Neural progenitor cell (in vitro differentiated cells): Measurements from ENCODE around the gene MAB21L1. TPM values are rescaled to one million over a fixed set of nuclear protein-coding genes. Genes with fewer than 3 reads are reported as not detected.
A peak's percentile ranks its signal among the peaks of the same experiment; 100 is the strongest.

Experiments
- DNase-seq: peaks from one replicate; pipeline ENCODE4 v3.0.0-alpha.2; 2016; ENCODE audit warnings: low spot score
- H2AFZ ChIP-seq: fragments of 200-600 bp; sonication (generic); replicated peaks from 2 replicates; pipeline ENCODE4 v1.6.1; 2016; ENCODE audit warnings: antibody characterized with exemption
- H3F3A ChIP-seq: fragments of 200-600 bp; sonication (generic); 2 replicates; pipeline ENCODE4 v1.6.1; 2016; ENCODE audit warnings: antibody characterized with exemption, low read depth
- H3K27ac ChIP-seq: fragments of 200-600 bp; sonication (generic); 2 replicates; pipeline ENCODE4 v1.5.1; 2016; ENCODE audit warnings: mild to moderate bottlenecking
- H3K27me3 ChIP-seq: fragments of 200-600 bp; sonication (generic); 2 replicates; pipeline ENCODE4 v1.6.1; 2016; ENCODE audit warnings: mild to moderate bottlenecking, moderate library complexity
- H3K36me3 ChIP-seq: fragments of 200-600 bp; sonication (generic); 2 replicates; pipeline ENCODE4 v1.5.1; 2016
- H3K4me1 ChIP-seq: fragments of 200-600 bp; sonication (generic); 2 replicates; pipeline ENCODE4 v1.6.1; 2016; ENCODE audit warnings: mixed run types
- H3K4me2 ChIP-seq: fragments of 200-600 bp; sonication (generic); 2 replicates; pipeline ENCODE4 v1.6.1; 2016
- H3K4me3 ChIP-seq: fragments of 200-600 bp; sonication (generic); 2 replicates; pipeline ENCODE4 v1.5.1; 2016
- H3K79me2 ChIP-seq: fragments of 200-600 bp; sonication (generic); 2 replicates; pipeline ENCODE4 v1.6.1; 2016; ENCODE audit warnings: low read depth
- H3K9ac ChIP-seq: fragments of 200-600 bp; sonication (generic); 2 replicates; pipeline ENCODE4 v1.6.1; 2016
- H3K9me3 ChIP-seq: fragments of 200-600 bp; sonication (generic); 2 replicates; pipeline ENCODE4 v1.5.1; 2016; ENCODE audit warnings: low read depth
- H4K20me1 ChIP-seq: fragments of 200-600 bp; sonication (generic); 2 replicates; pipeline ENCODE4 v1.6.1; 2016; ENCODE audit warnings: low read depth
- H3K27ac Mint-ChIP-seq: 3 replicates; pipeline ENCODE4 v1.8.0; 2021; ENCODE audit warnings: mixed read lengths
- H3K27me3 Mint-ChIP-seq: 2 replicates; pipeline ENCODE4 v1.8.0; 2022; ENCODE audit warnings: low read depth, mild to moderate bottlenecking, inconsistent platforms, moderate library complexity, mixed read lengths; ENCODE audit not compliant: insufficient read depth
- H3K36me3 Mint-ChIP-seq: 3 replicates; pipeline ENCODE4 v1.8.0; 2021; ENCODE audit warnings: mixed read lengths
- H3K4me1 Mint-ChIP-seq: 3 replicates; pipeline ENCODE4 v1.8.0; 2021; ENCODE audit warnings: mixed read lengths
- H3K4me3 Mint-ChIP-seq: 3 replicates; pipeline ENCODE4 v1.8.0; 2021; ENCODE audit warnings: mild to moderate bottlenecking, moderate library complexity, mixed read lengths
- H3K9me3 Mint-ChIP-seq: 3 replicates; pipeline ENCODE4 v1.8.0; 2020; ENCODE audit warnings: mixed read lengths
- CTCF ChIP-seq: fragments of 200-600 bp; sonication (generic); IDR thresholded peaks from 2 replicates; pipeline ENCODE4 v1.5.1; 2017; ENCODE audit warnings: antibody characterized with exemption, mild to moderate bottlenecking
- EZH2 ChIP-seq: fragments of 200-600 bp; sonication (generic); IDR thresholded peaks from 2 replicates; pipeline ENCODE4 v1.6.1; 2017; ENCODE audit warnings: antibody characterized with exemption, mild to moderate bottlenecking, moderate library complexity
- EZH2phosphoT487 ChIP-seq: fragments of 200-600 bp; sonication (generic); IDR thresholded peaks from 2 replicates; pipeline ENCODE4 v1.6.1; 2017; ENCODE audit warnings: antibody characterized with exemption
- total RNA-seq: library from RNA; depleted of rRNA; stranded (reverse); fragments of >200 nt; gene quantifications from 2 replicates; pipeline ENCODE4 v1.2.3, GENCODE V29; 2015; ENCODE audit warnings: low replicate concordance

Gene MAB21L1
- total RNA-seq, 1 donor from 2014 or later, result not detected

DNA sequence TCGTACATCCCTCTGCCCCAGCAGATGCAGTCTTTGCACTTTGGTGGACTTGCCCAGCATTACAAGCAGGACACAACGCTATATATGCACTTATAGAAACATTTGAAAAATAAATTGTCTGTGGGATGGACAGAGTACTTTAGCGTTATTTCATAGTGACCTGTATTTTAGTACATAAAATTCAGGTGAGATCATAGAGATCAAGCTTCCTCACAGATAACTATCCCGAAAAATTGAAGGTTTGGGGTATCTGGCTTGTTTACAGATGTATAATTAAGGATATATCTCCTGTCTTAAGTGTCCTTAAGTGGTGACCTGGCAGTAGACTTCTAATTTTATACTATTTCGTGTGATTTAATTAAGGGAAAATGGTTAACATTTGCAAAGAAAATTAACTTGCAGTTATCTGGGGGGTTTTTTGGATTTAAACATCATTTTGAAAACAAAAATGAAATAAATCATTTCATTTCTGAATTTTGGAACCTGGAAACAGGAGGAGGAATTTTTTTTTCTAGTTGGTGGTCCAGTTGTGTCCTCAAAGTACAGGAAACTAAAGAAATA lies 977 bp upstream of the MAB21L1 start:
- H3K9me3 Mint-ChIP-seq, result no peaks in the 10 kb centered on the region
- Histone ChIP-seq H3K4me2 (peak overlapping the region; percentile 87), H3K27me3 (peaks cover 80% of the 10 kb centered on the region)

DNA sequence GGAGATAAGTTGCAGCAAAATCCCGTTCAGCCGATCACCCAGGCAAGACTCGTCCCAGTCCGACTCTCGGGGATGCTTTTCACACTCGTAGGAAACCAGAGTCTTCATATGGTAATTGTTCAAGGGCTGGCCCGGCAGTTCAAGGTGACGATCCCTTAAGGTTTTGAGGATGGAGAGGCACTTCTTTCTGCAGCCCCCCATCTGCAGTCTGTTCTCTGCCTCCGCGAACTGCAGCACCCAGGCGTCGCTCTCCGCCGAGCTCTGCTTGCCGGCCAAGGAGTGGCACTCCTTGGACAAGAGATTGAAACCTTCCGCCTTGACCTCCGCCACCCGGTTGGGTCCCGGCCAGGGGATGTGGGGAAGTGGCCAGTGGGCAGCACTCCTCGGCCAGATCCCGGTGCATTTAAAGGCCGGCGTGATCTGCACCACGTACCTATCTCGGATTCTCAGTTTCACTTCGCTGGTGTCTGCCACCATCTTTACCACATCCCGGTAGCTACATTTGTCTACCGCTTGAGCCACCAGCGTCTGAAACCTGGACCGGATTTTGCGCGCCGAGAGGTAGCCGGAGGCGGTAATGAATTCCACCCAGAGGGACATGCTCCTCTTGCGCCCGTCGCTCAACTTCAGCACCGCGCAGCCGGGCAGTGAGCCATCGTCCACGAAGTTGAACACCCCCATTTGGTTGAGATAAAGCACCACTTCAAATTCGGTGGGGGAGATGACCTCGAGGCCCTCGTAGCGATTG lies 1.1 kb downstream of the MAB21L1 start:
- Mint-ChIP-seq H3K4me1 (peaks cover 51% of the 10 kb centered on the region), H3K27ac (no peak overlapping the region)
- no peak overlapping the region for H2AFZ ChIP-seq

More for the DNA sequence above, 977 bp upstream of the MAB21L1 start:
- H3K9ac ChIP-seq, result no peak overlapping the region
- Mint-ChIP-seq H3K27ac (no peak overlapping the region), H3K27me3 (peaks cover 64% of the 10 kb centered on the region), H3K36me3 (no peaks in the 10 kb centered on the region), H3K4me1 (peaks cover 42% of the 10 kb centered on the region), H3K4me3 (peak overlapping the region; percentile 34)
- peaks cover 48% of the 10 kb centered on the region for H3K4me1 ChIP-seq
- no peak overlapping the region for H3K4me3 ChIP-seq
- peaks cover 74% of the 10 kb centered on the region for H3F3A ChIP-seq
- no peak for DNase-seq
- no peaks in the 10 kb centered on the region for H3K36me3 ChIP-seq
- H4K20me1 ChIP-seq, result peaks cover 82% of the 10 kb centered on the region
- no peaks in the 10 kb centered on the region for H3K79me2 ChIP-seq
- H3K9me3 ChIP-seq, result no peaks in the 10 kb centered on the region
- no peak overlapping the region for H2AFZ ChIP-seq
- no peak overlapping the region for H3K27ac ChIP-seq
- TF ChIP-seq EZH2 (no peak), CTCF (no peak), EZH2phosphoT487 (no peak)

GRCh38 chr13:35474496-35475211 lies 1.8 kb downstream of the MAB21L1 start:
- peaks cover 87% of the 10 kb centered on the region for H3K27me3 ChIP-seq
- no peak overlapping the region for H3K27ac ChIP-seq
- H3K9me3 ChIP-seq, result no peaks in the 10 kb centered on the region
- H3K4me1 Mint-ChIP-seq, result peaks cover 58% of the 10 kb centered on the region
- no peak overlapping the region for H3K27ac Mint-ChIP-seq
- H3K36me3 ChIP-seq, result no peaks in the 10 kb centered on the region
- H3K36me3 Mint-ChIP-seq, result no peaks in the 10 kb centered on the region
- H3K9me3 Mint-ChIP-seq, result no peaks in the 10 kb centered on the region
- peak; percentile 61 for DNase-seq
- H3K79me2 ChIP-seq, result no peaks in the 10 kb centered on the region
- H3K9ac ChIP-seq, result no peak overlapping the region
- peaks cover 72% of the 10 kb centered on the region for H3K27me3 Mint-ChIP-seq
- peaks cover 85% of the 10 kb centered on the region for H3F3A ChIP-seq
- no peak for TF ChIP-seq EZH2
- TF ChIP-seq EZH2phosphoT487, result peak; percentile 51
- H3K4me3 Mint-ChIP-seq, result peak overlapping the region; percentile 83
- no peak overlapping the region for H2AFZ ChIP-seq
- peak overlapping the region; percentile 83 for H3K4me2 ChIP-seq
- H3K4me1 ChIP-seq, result peaks cover 69% of the 10 kb centered on the region
- H3K4me3 ChIP-seq, result peak overlapping the region; percentile 48
- peaks cover 92% of the 10 kb centered on the region for H4K20me1 ChIP-seq

More for the DNA sequence above, 1.1 kb downstream of the MAB21L1 start:
- no peaks in the 10 kb centered on the region for H3K36me3 Mint-ChIP-seq
- peaks cover 62% of the 10 kb centered on the region for H3K4me1 ChIP-seq
- H4K20me1 ChIP-seq, result peaks cover 89% of the 10 kb centered on the region
- no peaks in the 10 kb centered on the region for H3K79me2 ChIP-seq
- no peaks in the 10 kb centered on the region for H3K9me3 Mint-ChIP-seq
- peaks cover 94% of the 10 kb centered on the region for H3K27me3 ChIP-seq
- H3K27me3 Mint-ChIP-seq, result peaks cover 73% of the 10 kb centered on the region
- H3K9me3 ChIP-seq, result no peaks in the 10 kb centered on the region
- no peak overlapping the region for H3K9ac ChIP-seq
- peak overlapping the region; percentile 83 for H3K4me2 ChIP-seq
- no peaks in the 10 kb centered on the region for H3K36me3 ChIP-seq
- TF ChIP-seq EZH2, result peak; percentile 83
- TF ChIP-seq CTCF, result no peak
- peak; percentile 27 for TF ChIP-seq EZH2phosphoT487
- H3K4me3 ChIP-seq, result peak overlapping the region; percentile 48
- DNase-seq, result peak; percentile 66
- H3K27ac ChIP-seq, result no peak overlapping the region
- H3F3A ChIP-seq, result peaks cover 84% of the 10 kb centered on the region
- peak overlapping the region; percentile 83 for H3K4me3 Mint-ChIP-seq
